K562 (cell line): ENCODE data around the gene APOBEC3F. TPM values are rescaled to one million over a fixed set of nuclear protein-coding genes. Genes with fewer than 3 reads are reported as not detected.

Experiments used
- ARID4B ChIP-seq: sonication (generic); formaldehyde crosslinking; IDR thresholded peaks from 2 replicates; pipeline ENCODE4 v1.8.0; 2022; ENCODE audit warnings: mild to moderate bottlenecking, missing genetic modification reagents
- ELF1 ChIP-seq: fragments of 200-800 bp; sonication (Bioruptor generic); IDR thresholded peaks from 2 replicates; pipeline ENCODE4 v1.6.1; 2016; ENCODE audit warnings: missing genetic modification characterization, missing compliant biosample characterization
- FOXK2 ChIP-seq, 2 experiments: fragments of 450-650 bp; IDR thresholded peaks in 1 of 2; conservative IDR thresholded peaks in 1 of 2; 2 replicates each; pipeline ENCODE4 v1.6.1; 2016; ENCODE audit warnings: low read depth in 2 of 2, mild to moderate bottlenecking in 1 of 2
- HMBOX1 ChIP-seq: sonication (generic); IDR thresholded peaks from 2 replicates; pipeline ENCODE4 v1.6.1; 2016
- HOXB6 ChIP-seq: fragments of 250-450 bp; sonication (Bioruptor Pico); IDR thresholded peaks from 2 replicates; pipeline ENCODE4 v1.5.1; 2022; ENCODE audit warnings: mild to moderate bottlenecking, borderline replicate concordance
- L3MBTL2 ChIP-seq: fragments of 450-650 bp; IDR thresholded peaks from 2 replicates; pipeline ENCODE4 v1.6.1; 2016; ENCODE audit warnings: mild to moderate bottlenecking, moderate library complexity
- NFE2L1 ChIP-seq: fragments of 450-650 bp; IDR thresholded peaks from 2 replicates; pipeline ENCODE4 v1.6.1; 2016; ENCODE audit warnings: missing genetic modification characterization, low read depth, mild to moderate bottlenecking, missing compliant biosample characterization, moderate library complexity, borderline replicate concordance
- NFIC ChIP-seq: fragments of 450-650 bp; IDR thresholded peaks from 2 replicates; pipeline ENCODE4 v1.6.1; 2017; ENCODE audit warnings: mild to moderate bottlenecking, inconsistent platforms
- POLR2G ChIP-seq: fragments of 200-400 bp; formaldehyde crosslinking; IDR thresholded peaks from 2 replicates; pipeline ENCODE4 v1.6.1; 2017; ENCODE audit warnings: low read depth, mild to moderate bottlenecking, antibody characterized with exemption, low read length, moderate library complexity
- PRDM10 ChIP-seq: fragments of 450-650 bp; IDR thresholded peaks from 2 replicates; pipeline ENCODE4 v1.6.1; 2018; ENCODE audit not compliant: partially characterized antibody
- RBM22 ChIP-seq: fragments of 200-400 bp; formaldehyde crosslinking; IDR thresholded peaks from 2 replicates; pipeline ENCODE4 v1.6.1; 2018; ENCODE audit warnings: low read length, low read depth; ENCODE audit not compliant: poor library complexity, severe bottlenecking
- SP1 ChIP-seq: sonication (generic); formaldehyde crosslinking; IDR thresholded peaks from 2 replicates; pipeline ENCODE4 v1.8.1; 2022; ENCODE audit warnings: mild to moderate bottlenecking, missing genetic modification reagents
- STAT5A ChIP-seq: IDR thresholded peaks from 2 replicates; pipeline ENCODE4 v1.6.1; 2012; ENCODE audit warnings: low read length, inconsistent platforms, borderline replicate concordance
- ZBTB9 ChIP-seq: fragments of 450-650 bp; formaldehyde crosslinking; IDR thresholded peaks from 2 replicates; pipeline ENCODE4 v1.4.0; 2020; ENCODE audit warnings: mild to moderate bottlenecking, moderate library complexity
- ZNF23 ChIP-seq: fragments of 250-450 bp; sonication (Bioruptor Pico); IDR thresholded peaks from 2 replicates; pipeline ENCODE4 v1.4.0; 2020; ENCODE audit warnings: mild to moderate bottlenecking
- polyA plus RNA-seq, 8 experiments: library from polyadenylated mRNA; depleted of rRNA in 4 of 8; stranded (reverse) in 5 of 8; unstranded in 3 of 8; fragments of >200 nt; fragmentation: Nextera tagmentation in 2 of 8; fragmentation: Illumina TruSeq in 1 of 8; extraction: Ambion mirVana in 2 of 8; extraction: Trizol in 1 of 8; gene quantifications; 2 replicates each; pipeline versions ENCODE4 v1.2.1 to v1.2.3, GENCODE V29; 2011 to 2014; ENCODE audit warnings: inconsistent platforms in 1 of 8, missing spikeins in 1 of 8
- total RNA-seq, 7 experiments: library from RNA; depleted of rRNA in 6 of 7; stranded (reverse); fragments of >200 nt in 6 of 7; fragmentation: Illumina TruSeq in 2 of 7; extraction: Trizol in 2 of 7; gene quantifications; 2 replicates each; pipeline versions ENCODE4 v1.2.1 to v1.2.3, GENCODE V29; 2011 to 2021; ENCODE audit warnings: low replicate concordance in 1 of 7

Gene APOBEC3F
- total and polyA plus RNA-seq, 9 of the 15 experiments (the other 6 are each of a cell fraction or from before 2014, with no cell fraction given) = 1.1 to 3.3 (median 1.9) TPM

- TF ChIP-seq PRDM10 (no peak), ELF1 (tag) (peak; percentile 44; the same call in 1 of the 2 replicates), HOXB6 (CRISPR knock-in tag) (no peak), SP1 (CRISPR knock-in tag) (peak; percentile 16; the same call in 1 of the 2 replicates), RBM22 (no peak), STAT5A (peak; percentile 24; the same call in 1 of the 2 replicates), FOXK2 (conservative IDR thresholded peaks at IDR 0.05 in 1 of 2, IDR thresholded peaks at IDR 0.05 in 1 of 2; ENCODE audit: low read depth in 2 of 2) (peak; percentile 43 to 64; a peak in 3 of 4 replicates), POLR2G (peak; percentile 70), HMBOX1 (no peak), NFE2L1 (tag) (no peak), ARID4B (peak; percentile 69), ZBTB9 (CRISPR knock-in tag) (no peak), NFIC (peak; percentile 52), L3MBTL2 (0 out of 2 replicates have a peak, but pooled peaks have one; percentile 40), ZNF23 (no peak)
These were observed 26.5 kb upstream of the APOBEC3F start, which contains the start of gene APOBEC3C (continued) for GRCh38 chr22:39013942-39014722.
